RWPE1 (cell line): ENCODE results near the gene SLC26A2.

ENCODE experiments used
- CTCF ChIA-PET: fragments of 350-600 bp; sonication (Branson Sonifier 250); formaldehyde crosslinking; extraction: SDS; loops from one replicate; lab custom pipeline; 2021; lab: Yijun Ruan, JAX
- POLR2A ChIA-PET: fragments of 400-600 bp; formaldehyde crosslinking; extraction: SDS; loops from one replicate; lab custom pipeline; 2020; ENCODE audit warnings: antibody characterized with exemption; ENCODE audit not compliant: low non-redundant PET; lab: Yijun Ruan, JAX
- DNase-seq: peaks from one replicate; pipeline ENCODE4 v3.0.0; 2012; ENCODE audit warnings: low spot score
- H3K27ac ChIP-seq: fragments of 450-650 bp; 2 replicates; pipeline ENCODE4 v1.5.1; 2017
- TF ChIP-seq, protein P1 (sequence below): fragments of 450-650 bp; conservative IDR thresholded peaks from 2 replicates; pipeline ENCODE4 v1.5.1; 2017; ENCODE audit warnings: low read depth, mild to moderate bottlenecking

Gene SLC26A2

GRCh38 chr5:149966946-149967345, 6.4 kb downstream of the SLC26A2 start:
- POLR2A ChIA-PET, result no interaction called here
- H3K27ac ChIP-seq, result no peak overlapping the region
- TF ChIP-seq, protein P1, sequence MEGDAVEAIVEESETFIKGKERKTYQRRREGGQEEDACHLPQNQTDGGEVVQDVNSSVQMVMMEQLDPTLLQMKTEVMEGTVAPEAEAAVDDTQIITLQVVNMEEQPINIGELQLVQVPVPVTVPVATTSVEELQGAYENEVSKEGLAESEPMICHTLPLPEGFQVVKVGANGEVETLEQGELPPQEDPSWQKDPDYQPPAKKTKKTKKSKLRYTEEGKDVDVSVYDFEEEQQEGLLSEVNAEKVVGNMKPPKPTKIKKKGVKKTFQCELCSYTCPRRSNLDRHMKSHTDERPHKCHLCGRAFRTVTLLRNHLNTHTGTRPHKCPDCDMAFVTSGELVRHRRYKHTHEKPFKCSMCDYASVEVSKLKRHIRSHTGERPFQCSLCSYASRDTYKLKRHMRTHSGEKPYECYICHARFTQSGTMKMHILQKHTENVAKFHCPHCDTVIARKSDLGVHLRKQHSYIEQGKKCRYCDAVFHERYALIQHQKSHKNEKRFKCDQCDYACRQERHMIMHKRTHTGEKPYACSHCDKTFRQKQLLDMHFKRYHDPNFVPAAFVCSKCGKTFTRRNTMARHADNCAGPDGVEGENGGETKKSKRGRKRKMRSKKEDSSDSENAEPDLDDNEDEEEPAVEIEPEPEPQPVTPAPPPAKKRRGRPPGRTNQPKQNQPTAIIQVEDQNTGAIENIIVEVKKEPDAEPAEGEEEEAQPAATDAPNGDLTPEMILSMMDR, result no peak
- DNase-seq, result no peak
- CTCF ChIA-PET, result interaction anchor here (0.6 to 1.1 kb wide), 3 partner anchors 114 to 191 kb away, joined by 3 to 9 read pairs (median 4); no protein-coding TSS in a partner anchor

GRCh38 chr5:149969181-149969930, 8.8 kb downstream of the SLC26A2 start:
- no peak for DNase-seq
- CTCF ChIA-PET, result interaction anchor here (0.6 to 0.7 kb wide), 2 partner anchors 22 to 458 kb away, joined by 3 read pairs; no protein-coding TSS in a partner anchor
- TF ChIP-seq, protein P1, result no peak
- POLR2A ChIA-PET, result interaction anchor here (0.6 kb wide), 1 partner anchor 674 kb away, joined by 4 read pairs; no protein-coding TSS in a partner anchor
- H3K27ac ChIP-seq, result no peak overlapping the region

GRCh38 chr5:149975409-149975808, 14.9 kb downstream of the SLC26A2 start:
- no peak for DNase-seq
- TF ChIP-seq, protein P1, result no peak
- CTCF ChIA-PET, result interaction anchor here (0.7 to 1.3 kb wide), 3 partner anchors 11 to 24 kb away, joined by 3 to 7 read pairs (median 4); no protein-coding TSS in a partner anchor
- POLR2A ChIA-PET, result no interaction called here
- no peak overlapping the region for H3K27ac ChIP-seq

DNA sequence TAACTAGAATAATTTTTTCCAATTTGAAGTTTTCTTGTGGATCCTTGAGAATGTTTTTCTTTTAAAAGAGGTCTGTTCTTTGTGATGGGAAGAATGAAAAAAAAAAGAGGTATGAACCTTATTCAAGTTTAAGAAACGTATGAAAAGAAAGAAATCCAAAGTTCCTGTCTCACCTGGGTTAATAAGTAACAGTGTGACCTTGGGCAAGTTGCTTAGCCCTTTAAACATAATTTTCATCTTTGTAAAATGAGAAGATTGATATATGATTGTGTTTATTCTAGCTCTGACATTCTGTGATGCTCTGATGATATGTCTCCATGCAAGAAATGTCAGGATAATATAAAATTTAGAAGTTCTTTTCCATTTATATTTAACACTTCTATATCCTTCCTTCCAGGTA, 19.3 kb downstream of the SLC26A2 start:
- H3K27ac ChIP-seq, result no peak overlapping the region
- TF ChIP-seq, protein P1, result no peak
- no peak for DNase-seq
- POLR2A ChIA-PET, result no interaction called here
- CTCF ChIA-PET, result interaction anchor here (0.8 kb wide), 1 partner anchor 127 kb away, joined by 4 read pairs; no protein-coding TSS in a partner anchor

- H3K27ac ChIP-seq, result no peak overlapping the region
- TF ChIP-seq, protein P1, result no peak
- no peak for DNase-seq
- POLR2A ChIA-PET, result no interaction called here
- CTCF ChIA-PET, result interaction anchor here (0.5 to 1.5 kb wide), 3 partner anchors 10 to 72 kb away, joined by 4 to 11 read pairs (median 5); no protein-coding TSS in a partner anchor
Measured at GRCh38 chr5:149981206-149981605, 20.6 kb downstream of the SLC26A2 start.

- TF ChIP-seq, protein P1, result no peak
- DNase-seq, result no peak
- no peak overlapping the region for H3K27ac ChIP-seq
- ChIA-PET CTCF (interaction anchor here (0.6 to 2.2 kb wide), 6 partner anchors 8 to 326 kb away, joined by 3 to 11 read pairs (median 4); no protein-coding TSS in a partner anchor), POLR2A (no interaction called here)
Measured at GRCh38 chr5:149982505-149982904, 21.9 kb downstream of the SLC26A2 start.
